GM12878 (cell line): ENCODE results near the gene SCAMP5.

Experiments
- CTCF ChIP-seq, 3 experiments: IDR thresholded peaks in 2 of 3; conservative IDR thresholded peaks in 1 of 3; 2 replicates each; pipeline ENCODE4 v1.5.1; 2011; ENCODE audit warnings: low read depth in 3 of 3, low read length in 3 of 3, mild to moderate bottlenecking in 3 of 3, control low read depth in 2 of 3, moderate library complexity in 2 of 3, inconsistent platforms in 1 of 3, mixed read lengths in 1 of 3; ENCODE audit not compliant: control insufficient read depth in 2 of 3, insufficient read depth in 1 of 3; ENCODE audit errors: extremely low read depth in 1 of 3
- EED ChIP-seq: sonication (generic); IDR thresholded peaks from 2 replicates; pipeline ENCODE4 v1.6.1; 2016; ENCODE audit warnings: antibody characterized with exemption, low read depth
- EP300 ChIP-seq, 2 experiments: fragments of 150-350 bp in 1 of 2; IDR thresholded peaks; 2 replicates each; pipeline ENCODE4 v1.6.1; 2011 to 2012; ENCODE audit warnings: low read depth in 2 of 2, low read length in 2 of 2, borderline replicate concordance in 1 of 2, improper control_type of control experiment in 1 of 2, inconsistent platforms in 1 of 2; ENCODE audit not compliant: control insufficient read depth in 1 of 2
- EZH2 ChIP-seq: IDR thresholded peaks from 2 replicates; pipeline ENCODE4 v1.6.1; 2012; ENCODE audit warnings: low read depth, mild to moderate bottlenecking, control low read depth, inconsistent platforms, low read length, borderline replicate concordance; ENCODE audit not compliant: control insufficient read depth
- FOXK2 ChIP-seq: fragments of 450-650 bp; IDR thresholded peaks from 2 replicates; pipeline ENCODE4 v1.6.1; 2017; ENCODE audit warnings: mild to moderate bottlenecking, moderate library complexity
- HCFC1 ChIP-seq: fragments of 150-350 bp; IDR thresholded peaks from 2 replicates; pipeline ENCODE4 v1.6.1; 2014; ENCODE audit warnings: low read length
- IRF5 ChIP-seq: fragments of 450-650 bp; IDR thresholded peaks from 2 replicates; pipeline ENCODE4 v1.6.1; 2017; ENCODE audit warnings: borderline replicate concordance
- MYC ChIP-seq: IDR thresholded peaks from 2 replicates; pipeline ENCODE4 v1.6.1; 2011; ENCODE audit warnings: mild to moderate bottlenecking, low read length, moderate library complexity, inconsistent platforms; ENCODE audit not compliant: insufficient read depth, insufficient replicate concordance, insufficient read length, severe bottlenecking
- POLR2AphosphoS5 ChIP-seq: IDR thresholded peaks from 2 replicates; pipeline ENCODE4 v1.6.1; 2011; ENCODE audit warnings: mild to moderate bottlenecking, low read length, inconsistent platforms
- PRDM15 ChIP-seq: fragments of 450-650 bp; formaldehyde crosslinking; IDR thresholded peaks from 2 replicates; pipeline ENCODE4 v1.4.0; 2020; ENCODE audit warnings: mild to moderate bottlenecking, moderate library complexity
- RCOR1 ChIP-seq: conservative IDR thresholded peaks from 2 replicates; pipeline ENCODE4 v1.6.1; 2012; ENCODE audit warnings: low read depth, low read length, improper control_type of control experiment
- USF2 ChIP-seq: IDR thresholded peaks from 2 replicates; pipeline ENCODE4 v1.6.1; 2011; ENCODE audit warnings: low read depth, low read length, improper control_type of control experiment, borderline replicate concordance

GRCh38 chr15:74950078-74950908 is 45.1 kb upstream of the SCAMP5 start:
- TF ChIP-seq CTCF (IDR thresholded peaks at IDR 0.05 in 2 of 3, conservative IDR thresholded peaks at IDR 0.05 in 1 of 3; ENCODE audit: control insufficient read depth in 2 of 3, extremely low read depth in 1 of 3, insufficient read depth in 1 of 3, low read depth in 3 of 3, low read length in 3 of 3) (peak; percentile 99 to 100 (median 99); a peak in 5 of 6 replicates), MYC (no peak), POLR2AphosphoS5 (no peak), IRF5 (no peak), HCFC1 (no peak), EZH2 (no peak), USF2 (no peak), EP300 (IDR thresholded peaks at IDR 0.05; ENCODE audit: borderline replicate concordance in 1 of 2, control insufficient read depth in 1 of 2, low read depth in 2 of 2, low read length in 2 of 2) (no peak), EED (no peak), FOXK2 (no peak), PRDM15 (CRISPR knock-in tag) (no peak), RCOR1 (no peak)
